Dermis microvascular lymphatic vessel endothelial cell (primary cell): ENCODE results near the gene MCTP1. TPM values are rescaled to one million over a fixed set of nuclear protein-coding genes. Genes with fewer than 3 reads are reported as not detected.

ENCODE experiments used
- DNase-seq, 2 donors: peaks; one replicate each; pipeline versions ENCODE4 v3.0.0 to v3.0.0-alpha.2; 2010; ENCODE audit warnings: low read depth in 2 of 2
- total RNA-seq: library from RNA; depleted of rRNA; stranded (reverse); fragments of >200 nt; gene quantifications from 2 replicates; pipeline ENCODE4 v1.2.1, GENCODE V29; 2014

The MCTP1 gene
- total RNA-seq, 1 donor from 2014 or later = 38.8 TPM

DNA sequence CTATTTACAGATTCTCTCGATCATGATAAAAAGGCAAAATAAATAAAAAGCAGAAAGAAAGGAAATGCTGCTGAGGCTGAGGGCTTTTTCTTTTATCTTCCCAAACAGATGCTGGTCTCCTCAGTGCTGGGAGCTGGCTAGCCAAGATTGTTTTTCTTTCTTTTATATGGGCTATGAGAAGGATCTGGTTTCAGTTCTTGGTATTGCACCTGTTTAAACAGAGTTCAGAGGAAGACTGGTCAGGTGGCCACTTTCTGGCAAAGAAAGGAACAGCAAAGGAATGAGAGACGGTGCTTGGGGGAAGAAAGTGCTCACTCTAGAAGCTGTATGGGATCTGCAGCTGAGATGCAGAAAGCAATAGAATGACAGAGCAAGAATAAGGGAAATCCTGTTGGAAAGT is 577.5 kb downstream of the MCTP1 start:
- peak in 1 of 2 donors; percentile 54 for DNase-seq

GRCh38 chr5:94705427-94705826 is 579.5 kb downstream of the MCTP1 start:
- DNase-seq = no peak

DNA sequence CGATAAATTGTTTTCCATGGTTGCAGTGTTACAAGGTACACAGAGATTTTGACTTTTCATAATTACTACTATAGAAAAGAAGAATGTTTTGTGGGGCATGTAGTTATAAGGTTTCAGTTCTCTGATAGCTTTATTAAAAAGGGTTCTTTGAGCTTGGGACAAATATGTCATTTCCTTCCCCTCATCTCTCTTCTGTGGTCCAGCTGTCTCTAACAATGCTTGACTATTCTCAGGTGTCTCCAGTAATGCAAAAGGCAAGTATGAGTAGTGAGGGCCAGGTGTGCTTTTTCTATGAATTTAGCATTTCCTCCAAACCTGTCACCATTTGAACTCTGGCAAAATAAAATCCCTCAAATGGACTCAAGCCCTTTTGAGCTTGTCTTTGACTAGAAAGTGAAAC is 582.2 kb downstream of the MCTP1 start:
- DNase-seq = no peak

- peak in 1 of 2 donors; percentile 30 for DNase-seq
Measured at GRCh38 chr5:94700592-94700991, 584.3 kb downstream of the MCTP1 start.

DNA sequence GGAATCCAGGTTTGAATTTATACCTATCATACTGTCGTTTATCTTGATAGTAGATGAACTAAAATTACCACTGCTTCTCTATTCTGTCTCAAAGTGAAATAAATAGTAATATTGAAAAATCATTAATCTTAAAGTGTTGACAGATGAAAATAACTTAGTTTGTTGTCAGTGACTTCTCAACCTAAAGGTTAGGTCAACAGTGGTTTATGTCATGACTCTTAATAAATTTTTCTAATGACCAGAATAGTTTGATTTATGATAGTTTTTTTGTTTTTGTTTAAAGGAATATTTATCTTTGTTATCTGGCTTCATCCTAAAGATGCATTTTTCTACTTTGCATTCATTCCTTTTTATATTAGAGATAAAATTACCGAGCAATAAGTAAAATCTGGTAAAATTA is 585.3 kb downstream of the MCTP1 start:
- no peak for DNase-seq

GRCh38 chr5:94698197-94698596 is 586.7 kb downstream of the MCTP1 start:
- DNase-seq = no peak

DNA sequence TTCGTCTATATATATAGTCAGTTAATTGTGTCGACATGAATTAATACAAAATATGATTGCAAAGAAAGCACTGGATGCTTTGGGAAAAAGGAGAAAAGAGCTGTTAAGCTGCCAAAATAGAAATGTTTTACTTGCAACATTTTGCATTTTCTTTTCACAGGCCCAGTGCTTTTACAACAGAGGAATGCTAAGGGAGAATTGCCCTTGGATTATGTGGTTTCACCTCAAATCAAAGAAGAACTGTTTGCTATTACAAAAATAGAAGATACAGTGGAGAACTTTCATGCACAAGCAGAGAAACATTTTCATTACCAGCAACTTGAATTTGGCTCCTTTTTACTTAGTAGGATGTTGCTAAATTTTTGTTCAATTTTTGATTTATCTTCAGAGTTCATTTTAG is 590.2 kb downstream of the MCTP1 start:
- no peak for DNase-seq

GRCh38 chr5:94693845-94694370 is 591.0 kb downstream of the MCTP1 start:
- DNase-seq = no peak

DNA sequence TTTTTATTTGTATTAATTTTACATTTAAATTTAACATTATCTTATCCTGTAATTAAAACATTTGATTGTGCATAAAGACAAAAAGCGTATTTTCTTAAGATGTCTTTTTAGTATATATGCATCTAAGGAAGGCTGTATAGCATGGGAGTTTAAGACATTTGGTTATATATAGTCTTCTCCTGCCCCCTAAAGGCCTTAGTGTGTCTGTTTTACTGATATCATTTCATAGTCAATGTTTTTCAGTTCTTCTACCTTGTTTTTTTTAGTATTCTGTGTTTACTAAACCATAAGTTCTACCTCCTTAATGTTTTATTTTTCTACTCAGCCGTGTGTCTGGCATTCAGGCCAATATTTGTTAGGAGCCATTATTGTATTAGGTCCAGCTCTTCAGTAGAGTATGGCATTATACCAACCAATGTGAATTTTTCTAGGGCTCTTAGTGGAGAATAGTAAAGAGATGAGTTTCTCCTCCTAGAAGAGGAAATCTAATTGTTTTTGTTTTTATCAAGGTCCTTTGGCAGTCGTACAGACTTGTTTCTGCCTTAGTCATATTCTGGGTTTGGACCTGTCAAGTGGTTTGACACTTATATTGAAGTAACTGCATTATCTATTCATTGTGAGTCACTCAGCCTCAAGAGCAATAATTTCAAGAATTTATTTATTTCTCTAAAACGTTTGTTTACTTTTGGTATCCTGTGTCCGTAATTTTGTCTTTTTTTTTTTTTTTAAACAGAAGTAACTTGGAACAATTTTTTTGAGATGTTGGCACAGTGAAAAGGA is 591.7 kb downstream of the MCTP1 start:
- peak; percentile 50 to 67 for DNase-seq

- no peak for DNase-seq
Measured at GRCh38 chr5:94692581-94692980, 592.3 kb downstream of the MCTP1 start.

DNA sequence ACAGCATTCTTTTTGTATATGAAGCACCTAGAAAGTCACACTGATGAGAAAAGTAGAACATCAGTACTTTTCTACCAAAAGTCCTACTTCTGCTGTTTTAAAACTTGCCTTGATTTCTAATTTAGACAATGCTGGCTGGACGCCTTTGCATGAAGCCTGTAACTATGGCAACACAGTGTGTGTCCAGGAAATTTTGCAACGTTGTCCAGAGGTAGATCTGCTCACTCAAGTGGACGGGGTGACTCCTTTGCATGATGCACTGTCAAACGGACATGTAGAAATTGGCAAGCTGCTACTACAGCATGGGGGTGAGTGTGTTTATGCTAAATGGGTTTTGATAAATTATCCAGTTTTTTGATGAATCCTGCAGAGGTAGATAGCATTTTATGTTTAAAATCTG is 592.9 kb downstream of the MCTP1 start:
- DNase-seq = peak; percentile 79 to 94

- no peak for DNase-seq
Measured at GRCh38 chr5:94691291-94691690, 593.6 kb downstream of the MCTP1 start.

GRCh38 chr5:94690778-94691177 is 594.1 kb downstream of the MCTP1 start:
- no peak for DNase-seq

GRCh38 chr5:94689908-94690307 is 595.0 kb downstream of the MCTP1 start:
- no peak for DNase-seq

- no peak for DNase-seq
Measured at GRCh38 chr5:94682814-94683520, 601.9 kb downstream of the MCTP1 start.

GRCh38 chr5:94675965-94676618 is 608.8 kb downstream of the MCTP1 start:
- no peak for DNase-seq

GRCh38 chr5:94674490-94675382 is 610.2 kb downstream of the MCTP1 start:
- DNase-seq = peak in 1 of 2 donors; percentile 39

DNA sequence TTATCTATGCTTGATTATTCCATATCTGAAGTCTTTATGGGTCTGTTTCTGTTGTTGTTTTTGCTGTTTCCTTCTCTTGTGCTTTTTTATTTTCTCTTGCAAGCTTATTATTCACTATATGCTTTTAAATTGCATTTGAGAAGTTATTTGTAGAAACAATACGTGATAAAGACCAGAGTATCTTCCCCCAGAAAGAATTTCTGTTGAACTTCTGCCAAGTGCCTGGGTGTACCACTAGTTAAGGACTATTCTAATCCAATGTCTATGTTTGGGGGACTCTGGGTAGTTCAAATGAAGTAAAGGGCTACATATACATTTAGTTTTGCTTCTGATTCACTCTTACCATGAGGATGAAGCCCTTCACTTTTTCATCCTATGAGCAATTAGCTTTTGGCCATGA is 612.1 kb downstream of the MCTP1 start:
- no peak for DNase-seq

- DNase-seq = no peak
Measured at GRCh38 chr5:94670726-94671125, 614.2 kb downstream of the MCTP1 start.

- no peak for DNase-seq
Measured at GRCh38 chr5:94667937-94668336, 617.0 kb downstream of the MCTP1 start.

DNA sequence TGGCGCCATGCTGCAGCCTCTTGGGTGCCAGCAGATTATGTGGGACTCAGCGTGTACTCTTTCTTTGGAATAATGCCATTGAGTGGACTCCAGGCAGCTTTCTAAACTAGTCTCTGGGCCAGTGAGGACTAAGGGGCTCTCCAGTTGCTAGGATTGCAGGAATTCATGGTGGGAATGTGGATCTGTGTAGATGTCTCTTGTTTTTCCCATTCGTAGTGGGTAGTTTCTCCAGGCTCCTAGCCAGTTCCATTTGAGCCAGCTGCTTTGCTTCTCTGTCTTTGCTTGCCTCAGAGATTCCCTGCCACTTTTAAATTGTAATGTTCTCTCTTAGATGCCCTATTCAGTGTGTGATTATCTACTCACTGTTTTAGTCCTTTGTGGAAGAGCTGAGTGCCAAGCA is 623.8 kb downstream of the MCTP1 start:
- no peak for DNase-seq
